H54 (cell line): ENCODE data around the gene KCNG1.

Experiments
- DNase-seq: peaks from one replicate; pipeline ENCODE4 v3.0.0; 2011; ENCODE audit warnings: low spot score, mixed read lengths; ENCODE audit not compliant: insufficient read length
- FAIRE-seq: peaks from 3 replicates; lab custom pipeline; 2011; peaks lifted over from hg19 to GRCh38; lab: Jason Lieb, UNC
- POLR2A ChIP-seq: IDR thresholded peaks from 2 replicates; pipeline ENCODE4 v1.6.1; 2011; ENCODE audit warnings: low read depth, mild to moderate bottlenecking, low read length

Gene KCNG1

GRCh38 chr20:50977066-50978021 lies 45.6 kb downstream of the KCNG1 start:
- no peak for FAIRE-seq
- no peak for TF ChIP-seq POLR2A
- no peak for DNase-seq

GRCh38 chr20:50975701-50976330 lies 47.1 kb downstream of the KCNG1 start:
- FAIRE-seq (no peak), DNase-seq (no peak)
- TF ChIP-seq POLR2A = no peak

- TF ChIP-seq POLR2A = no peak
- no peak for DNase-seq
- no peak for FAIRE-seq
Observed at GRCh38 chr20:50969912-50970311, 53.0 kb downstream of the KCNG1 start.

- DNase-seq (no peak), FAIRE-seq (no peak)
- TF ChIP-seq POLR2A = no peak
Observed at GRCh38 chr20:50969435-50969834, 53.5 kb downstream of the KCNG1 start.

GRCh38 chr20:50968289-50968688 lies 54.6 kb downstream of the KCNG1 start:
- no peak for TF ChIP-seq POLR2A
- no peak for DNase-seq
- no peak for FAIRE-seq

- TF ChIP-seq POLR2A = no peak
- FAIRE-seq (no peak), DNase-seq (no peak)
Observed at GRCh38 chr20:50967586-50967985, 55.3 kb downstream of the KCNG1 start.

GRCh38 chr20:50959543-50960126 lies 63.3 kb downstream of the KCNG1 start:
- FAIRE-seq = no peak
- DNase-seq = no peak
- TF ChIP-seq POLR2A = no peak

GRCh38 chr20:50958615-50959542 lies 64.0 kb downstream of the KCNG1 start, which contains the start of gene MOCS3:
Gene MOCS3 (plus strand): TSS chr20:50958818. CDS start chr20:50958843, 25 bp downstream.
- FAIRE-seq = no peak
- no peak for TF ChIP-seq POLR2A
- peak; percentile 67 for DNase-seq

GRCh38 chr20:50957798-50958614 lies 64.9 kb downstream of the KCNG1 start, which contains the start of gene DPM1:
Gene DPM1 (minus strand): TSS chr20:50958532. CDS start chr20:50958523, 9 bp downstream.
- no peak for FAIRE-seq
- DNase-seq = peak; percentile 41
- peak; percentile 97 for TF ChIP-seq POLR2A

GRCh38 chr20:50957276-50957675 lies 65.6 kb downstream of the KCNG1 start:
- no peak for TF ChIP-seq POLR2A
- FAIRE-seq (no peak), DNase-seq (no peak)

GRCh38 chr20:50953821-50954220 lies 69.1 kb downstream of the KCNG1 start:
- DNase-seq = no peak
- no peak for TF ChIP-seq POLR2A
- no peak for FAIRE-seq
